ENCODE data around the gene ZNF41.

ZNF41 gene

DNA sequence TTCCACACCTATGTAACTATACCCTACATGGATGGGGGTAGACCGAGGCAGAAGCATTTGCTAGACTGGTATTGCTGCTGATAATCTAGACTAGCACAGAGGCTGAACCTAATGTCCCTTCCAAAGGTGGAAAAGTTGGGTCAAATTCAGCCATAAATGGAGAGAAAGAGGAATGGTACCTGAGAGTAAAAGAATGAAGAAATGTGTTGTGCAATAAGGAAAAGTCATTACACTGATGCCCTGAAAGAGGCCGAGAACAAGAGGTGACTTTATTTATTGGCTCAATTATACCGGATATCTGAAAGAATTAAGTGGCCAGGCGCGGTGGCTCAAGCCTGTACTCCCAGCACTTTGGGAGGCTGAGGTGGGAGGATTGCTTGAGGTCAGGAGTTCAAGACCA lies 52.1 kb downstream of the ZNF41 start:
- CTCF ChIA-PET = no interaction called here
- no peak overlapping the region for H3K4me3 ChIP-seq (ENCODE audit: low read depth, low read length)
- POLR2A ChIA-PET = no interaction called here
- TF ChIP-seq, protein P1, sequence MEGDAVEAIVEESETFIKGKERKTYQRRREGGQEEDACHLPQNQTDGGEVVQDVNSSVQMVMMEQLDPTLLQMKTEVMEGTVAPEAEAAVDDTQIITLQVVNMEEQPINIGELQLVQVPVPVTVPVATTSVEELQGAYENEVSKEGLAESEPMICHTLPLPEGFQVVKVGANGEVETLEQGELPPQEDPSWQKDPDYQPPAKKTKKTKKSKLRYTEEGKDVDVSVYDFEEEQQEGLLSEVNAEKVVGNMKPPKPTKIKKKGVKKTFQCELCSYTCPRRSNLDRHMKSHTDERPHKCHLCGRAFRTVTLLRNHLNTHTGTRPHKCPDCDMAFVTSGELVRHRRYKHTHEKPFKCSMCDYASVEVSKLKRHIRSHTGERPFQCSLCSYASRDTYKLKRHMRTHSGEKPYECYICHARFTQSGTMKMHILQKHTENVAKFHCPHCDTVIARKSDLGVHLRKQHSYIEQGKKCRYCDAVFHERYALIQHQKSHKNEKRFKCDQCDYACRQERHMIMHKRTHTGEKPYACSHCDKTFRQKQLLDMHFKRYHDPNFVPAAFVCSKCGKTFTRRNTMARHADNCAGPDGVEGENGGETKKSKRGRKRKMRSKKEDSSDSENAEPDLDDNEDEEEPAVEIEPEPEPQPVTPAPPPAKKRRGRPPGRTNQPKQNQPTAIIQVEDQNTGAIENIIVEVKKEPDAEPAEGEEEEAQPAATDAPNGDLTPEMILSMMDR (IDR thresholded peaks at IDR 0.05; ENCODE audit: insufficient read depth, low read length, missing control alignments) = no peak
- no peak for DNase-seq (ENCODE audit: low read depth, low spot score)

DNA sequence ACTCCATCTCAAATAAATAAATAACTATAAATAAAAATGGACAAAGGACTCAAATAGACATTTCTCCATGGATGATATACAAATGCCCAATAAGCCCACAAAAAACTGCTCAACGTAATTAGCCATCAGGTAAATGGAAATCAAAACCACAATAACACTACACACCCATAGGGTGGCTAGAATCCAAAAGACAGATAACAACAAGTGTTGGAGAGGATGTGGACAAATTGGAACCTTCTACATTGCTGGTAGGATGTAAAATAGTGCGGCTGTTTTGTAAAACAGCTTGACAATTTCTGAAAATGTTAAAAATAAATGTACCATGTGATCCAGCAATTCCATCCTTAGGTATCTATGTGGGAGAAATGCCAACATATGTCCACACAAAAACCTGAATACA lies 60.6 kb downstream of the ZNF41 start:
- no peak overlapping the region for H3K4me3 ChIP-seq (ENCODE audit: low read depth, low read length)
- ChIA-PET POLR2A (no interaction called here), CTCF (no interaction called here)
- no peak for DNase-seq (ENCODE audit: low read depth, low spot score)
- TF ChIP-seq, protein P1 (IDR thresholded peaks at IDR 0.05; ENCODE audit: insufficient read depth, low read length, missing control alignments) = no peak

DNA sequence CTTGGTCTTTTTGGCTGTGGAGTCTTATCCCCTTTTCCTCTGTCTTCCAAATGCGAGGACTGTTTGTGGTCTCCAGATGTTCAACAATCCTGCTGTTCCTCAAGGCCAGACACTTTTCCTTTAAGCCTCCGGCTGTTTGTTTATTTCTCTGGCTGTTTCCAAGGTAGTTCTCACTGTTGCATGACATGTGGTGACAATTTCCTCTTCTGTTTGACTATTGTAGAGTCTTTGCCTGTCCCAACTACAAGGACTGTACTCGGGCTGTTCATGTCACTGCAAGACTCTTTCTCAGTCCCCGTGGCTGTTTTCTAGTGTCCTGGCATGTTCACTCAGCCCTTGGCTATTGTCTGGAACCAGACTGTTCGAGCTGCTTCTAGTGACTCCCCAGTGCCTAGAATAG lies 62.1 kb downstream of the ZNF41 start:
- no peak overlapping the region for H3K4me3 ChIP-seq (ENCODE audit: low read depth, low read length)
- DNase-seq (ENCODE audit: low read depth, low spot score) = no peak
- TF ChIP-seq, protein P1 (IDR thresholded peaks at IDR 0.05; ENCODE audit: insufficient read depth, low read length, missing control alignments) = no peak
- ChIA-PET CTCF (no interaction called here), POLR2A (no interaction called here)

- ChIA-PET POLR2A (no interaction called here), CTCF (no interaction called here)
- H3K4me3 ChIP-seq (ENCODE audit: low read depth, low read length) = no peak overlapping the region
Observed at GRCh38 chrX:47420265-47420664, 62.8 kb downstream of the ZNF41 start.

DNA sequence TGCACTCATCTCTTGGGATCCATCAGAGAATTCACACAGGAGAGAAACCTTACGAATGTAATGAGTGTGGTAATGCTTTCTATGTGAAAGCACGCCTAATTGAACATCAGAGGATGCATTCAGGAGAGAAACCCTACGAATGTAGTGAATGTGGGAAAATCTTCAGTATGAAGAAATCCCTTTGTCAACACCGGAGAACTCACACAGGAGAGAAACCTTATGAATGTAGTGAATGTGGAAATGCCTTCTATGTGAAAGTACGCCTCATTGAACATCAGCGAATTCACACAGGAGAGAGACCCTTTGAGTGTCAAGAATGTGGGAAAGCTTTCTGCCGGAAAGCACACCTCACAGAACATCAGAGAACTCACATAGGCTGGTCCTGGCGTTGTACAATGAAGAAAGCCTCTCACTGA lies 69.8 kb downstream of the ZNF41 start:
- no peak overlapping the region for H3K4me3 ChIP-seq (ENCODE audit: low read depth, low read length)
- no peak for DNase-seq (ENCODE audit: low read depth, low spot score)
- POLR2A ChIA-PET = no interaction called here
- TF ChIP-seq, protein P1 (IDR thresholded peaks at IDR 0.05; ENCODE audit: insufficient read depth, low read length, missing control alignments) = no peak
- CTCF ChIA-PET = no interaction called here

More at GRCh38 chrX:47420265-47420664, 62.8 kb downstream of the ZNF41 start:
- TF ChIP-seq, protein P1 (IDR thresholded peaks at IDR 0.05; ENCODE audit: insufficient read depth, low read length, missing control alignments) = no peak
- DNase-seq (ENCODE audit: low read depth, low spot score) = no peak
